ENCODE data around the gene SH3GL3.

Gene SH3GL3

DNA sequence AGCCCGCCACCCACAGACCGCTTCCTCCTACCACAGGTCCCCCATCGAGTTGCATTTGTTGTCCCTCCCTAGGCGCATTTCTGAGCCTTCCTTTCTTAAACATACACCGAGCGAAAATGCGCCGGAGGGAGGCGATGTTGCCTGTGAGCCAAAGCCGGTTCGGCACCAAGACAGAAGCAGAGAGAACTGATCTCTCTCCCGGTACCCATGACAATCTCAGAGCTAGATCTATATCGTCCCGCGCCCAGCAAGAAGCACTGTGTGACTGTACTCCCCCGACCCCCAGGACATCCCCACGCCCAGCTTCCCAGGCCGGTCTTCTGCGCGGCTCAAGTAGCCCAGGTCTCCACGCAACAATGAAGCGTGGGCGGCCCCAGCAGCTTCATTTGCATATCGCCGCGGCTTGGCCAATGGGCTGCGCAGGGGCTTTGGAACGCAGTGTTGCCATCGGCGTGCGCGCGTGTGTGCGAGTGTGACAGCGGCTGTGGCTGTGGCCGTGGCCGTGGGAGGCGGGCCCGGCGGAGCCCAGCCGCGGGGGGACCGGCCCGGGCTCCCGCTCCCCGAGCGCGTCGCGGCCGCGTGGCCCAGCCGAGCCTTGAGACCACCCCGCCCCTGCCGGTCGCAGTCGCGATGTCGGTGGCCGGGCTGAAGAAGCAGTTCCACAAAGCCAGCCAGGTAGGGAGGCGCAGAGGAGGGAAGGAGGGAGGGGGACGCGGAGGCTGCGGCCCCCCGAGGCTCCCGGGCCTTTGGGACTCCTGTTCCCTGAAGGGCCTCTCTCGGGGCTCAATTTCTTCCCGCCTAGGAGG, at the start of gene SH3GL3 (continued):
- TF ChIP-seq, protein P1, sequence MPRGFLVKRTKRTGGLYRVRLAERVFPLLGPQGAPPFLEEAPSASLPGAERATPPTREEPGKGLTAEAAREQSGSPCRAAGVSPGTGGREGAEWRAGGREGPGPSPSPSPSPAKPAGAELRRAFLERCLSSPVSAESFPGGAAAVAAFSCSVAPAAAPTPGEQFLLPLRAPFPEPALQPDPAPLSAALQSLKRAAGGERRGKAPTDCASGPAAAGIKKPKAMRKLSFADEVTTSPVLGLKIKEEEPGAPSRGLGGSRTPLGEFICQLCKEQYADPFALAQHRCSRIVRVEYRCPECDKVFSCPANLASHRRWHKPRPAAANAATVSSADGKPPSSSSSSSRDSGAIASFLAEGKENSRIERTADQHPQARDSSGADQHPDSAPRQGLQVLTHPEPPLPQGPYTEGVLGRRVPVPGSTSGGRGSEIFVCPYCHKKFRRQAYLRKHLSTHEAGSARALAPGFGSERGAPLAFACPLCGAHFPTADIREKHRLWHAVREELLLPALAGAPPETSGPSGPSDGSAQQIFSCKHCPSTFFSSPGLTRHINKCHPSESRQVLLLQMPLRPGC (tag by site-specific recombination; IDR thresholded peaks at IDR 0.05) = no peak
- TF ChIP-seq BCL11B (tag by site-specific recombination; IDR thresholded peaks at IDR 0.05; ENCODE audit: low read depth) (no peak), ZNF585B (tag by site-specific recombination; IDR thresholded peaks at IDR 0.05) (no peak), ZNF704 (tag by site-specific recombination; IDR thresholded peaks at IDR 0.05) (no peak), ZNF423 (tag by site-specific recombination; IDR thresholded peaks at IDR 0.05) (no peak), GFI1B (tag by site-specific recombination; IDR thresholded peaks at IDR 0.05) (no peak), ZNF473 (tag by site-specific recombination; IDR thresholded peaks at IDR 0.05) (no peak), ZBTB6 (tag by site-specific recombination; IDR thresholded peaks at IDR 0.05) (no peak), SCRT2 (tag by site-specific recombination; IDR thresholded peaks at IDR 0.05) (no peak; the same call in 1 of the 2 replicates), ZNF2 (tag by site-specific recombination; IDR thresholded peaks at IDR 0.05) (peak; percentile 69), GLIS1 (tag by site-specific recombination; IDR thresholded peaks at IDR 0.05) (peak; percentile 69), OSR2 (tag by site-specific recombination; IDR thresholded peaks at IDR 0.05) (no peak), ZNF501 (tag by site-specific recombination; IDR thresholded peaks at IDR 0.05) (peak; percentile 47; the same call in 1 of the 2 replicates), ZBTB48 (tag by site-specific recombination; IDR thresholded peaks at IDR 0.05) (peak; percentile 82; the same call in 1 of the 2 replicates), ZNF394 (tag by site-specific recombination; IDR thresholded peaks at IDR 0.05; ENCODE audit: borderline replicate concordance) (no peak), ZNF350 (tag by site-specific recombination; IDR thresholded peaks at IDR 0.05) (no peak), ZEB2 (tag by site-specific recombination; IDR thresholded peaks at IDR 0.05) (peak; percentile 52), ZNF670 (tag by site-specific recombination; IDR thresholded peaks at IDR 0.05; ENCODE audit: low read depth) (no peak), ZNF747 (tag by site-specific recombination; IDR thresholded peaks at IDR 0.05) (no peak), GLI2 (tag by site-specific recombination; IDR thresholded peaks at IDR 0.05; ENCODE audit: borderline replicate concordance, low read depth) (no peak), ZNF426 (tag by site-specific recombination; IDR thresholded peaks at IDR 0.05) (no peak), ZNF561 (tag by site-specific recombination; IDR thresholded peaks at IDR 0.05; ENCODE audit: borderline replicate concordance) (no peak), ZNF792 (tag by site-specific recombination; IDR thresholded peaks at IDR 0.05) (0 out of 2 replicates have a peak, but pooled peaks have one; percentile 65), SP2 (tag by site-specific recombination; IDR thresholded peaks at IDR 0.05) (peak; percentile 51), ZNF175 (tag by site-specific recombination; IDR thresholded peaks at IDR 0.05) (no peak), ZNF157 (tag by site-specific recombination; IDR thresholded peaks at IDR 0.05) (no peak), GLIS2 (tag by site-specific recombination; IDR thresholded peaks at IDR 0.05) (peak; percentile 25; the same call in 1 of the 2 replicates), ZNF791 (tag by site-specific recombination; IDR thresholded peaks at IDR 0.05) (no peak), SP3 (tag by site-specific recombination; IDR thresholded peaks at IDR 0.05) (no peak), ZNF660 (tag by site-specific recombination; IDR thresholded peaks at IDR 0.05) (no peak; the same call in 1 of the 2 replicates), KLF7 (tag by site-specific recombination; IDR thresholded peaks at IDR 0.05; ENCODE audit: borderline replicate concordance) (no peak), ZNF239 (tag by site-specific recombination; IDR thresholded peaks at IDR 0.05) (no peak), ZNF600 (tag by site-specific recombination; IDR thresholded peaks at IDR 0.05) (peak; percentile 66; the same call in 1 of the 2 replicates), ZSCAN30 (tag by site-specific recombination; IDR thresholded peaks at IDR 0.05) (no peak)
- TF ChIP-seq, protein P2, sequence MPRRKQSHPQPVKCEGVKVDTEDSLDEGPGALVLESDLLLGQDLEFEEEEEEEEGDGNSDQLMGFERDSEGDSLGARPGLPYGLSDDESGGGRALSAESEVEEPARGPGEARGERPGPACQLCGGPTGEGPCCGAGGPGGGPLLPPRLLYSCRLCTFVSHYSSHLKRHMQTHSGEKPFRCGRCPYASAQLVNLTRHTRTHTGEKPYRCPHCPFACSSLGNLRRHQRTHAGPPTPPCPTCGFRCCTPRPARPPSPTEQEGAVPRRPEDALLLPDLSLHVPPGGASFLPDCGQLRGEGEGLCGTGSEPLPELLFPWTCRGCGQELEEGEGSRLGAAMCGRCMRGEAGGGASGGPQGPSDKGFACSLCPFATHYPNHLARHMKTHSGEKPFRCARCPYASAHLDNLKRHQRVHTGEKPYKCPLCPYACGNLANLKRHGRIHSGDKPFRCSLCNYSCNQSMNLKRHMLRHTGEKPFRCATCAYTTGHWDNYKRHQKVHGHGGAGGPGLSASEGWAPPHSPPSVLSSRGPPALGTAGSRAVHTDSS (tag by site-specific recombination; IDR thresholded peaks at IDR 0.05) = no peak
- TF ChIP-seq, protein P3, sequence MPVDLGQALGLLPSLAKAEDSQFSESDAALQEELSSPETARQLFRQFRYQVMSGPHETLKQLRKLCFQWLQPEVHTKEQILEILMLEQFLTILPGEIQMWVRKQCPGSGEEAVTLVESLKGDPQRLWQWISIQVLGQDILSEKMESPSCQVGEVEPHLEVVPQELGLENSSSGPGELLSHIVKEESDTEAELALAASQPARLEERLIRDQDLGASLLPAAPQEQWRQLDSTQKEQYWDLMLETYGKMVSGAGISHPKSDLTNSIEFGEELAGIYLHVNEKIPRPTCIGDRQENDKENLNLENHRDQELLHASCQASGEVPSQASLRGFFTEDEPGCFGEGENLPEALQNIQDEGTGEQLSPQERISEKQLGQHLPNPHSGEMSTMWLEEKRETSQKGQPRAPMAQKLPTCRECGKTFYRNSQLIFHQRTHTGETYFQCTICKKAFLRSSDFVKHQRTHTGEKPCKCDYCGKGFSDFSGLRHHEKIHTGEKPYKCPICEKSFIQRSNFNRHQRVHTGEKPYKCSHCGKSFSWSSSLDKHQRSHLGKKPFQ (tag by site-specific recombination; IDR thresholded peaks at IDR 0.05) = no peak
